IPS DF 4.7 (cell line): Measurements from ENCODE around the gene OR4A47.
"Not testable (repeated sequence)": the region's sequence is repeated elsewhere in the genome, so short reads cannot be mapped to it uniquely, and the experiment has no call there.

Experiments used
- DNase-seq: peaks from one replicate; pipeline ENCODE4 v3.0.0-alpha.2; 2013; ENCODE audit warnings: low spot score; ENCODE audit errors: extremely low read depth

OR4A47 gene, protein sequence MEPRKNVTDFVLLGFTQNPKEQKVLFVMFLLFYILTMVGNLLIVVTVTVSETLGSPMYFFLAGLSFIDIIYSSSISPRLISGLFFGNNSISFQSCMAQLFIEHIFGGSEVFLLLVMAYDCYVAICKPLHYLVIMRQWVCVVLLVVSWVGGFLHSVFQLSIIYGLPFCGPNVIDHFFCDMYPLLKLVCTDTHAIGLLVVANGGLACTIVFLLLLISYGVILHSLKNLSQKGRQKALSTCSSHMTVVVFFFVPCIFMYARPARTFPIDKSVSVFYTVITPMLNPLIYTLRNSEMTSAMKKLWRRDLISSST

DNA sequence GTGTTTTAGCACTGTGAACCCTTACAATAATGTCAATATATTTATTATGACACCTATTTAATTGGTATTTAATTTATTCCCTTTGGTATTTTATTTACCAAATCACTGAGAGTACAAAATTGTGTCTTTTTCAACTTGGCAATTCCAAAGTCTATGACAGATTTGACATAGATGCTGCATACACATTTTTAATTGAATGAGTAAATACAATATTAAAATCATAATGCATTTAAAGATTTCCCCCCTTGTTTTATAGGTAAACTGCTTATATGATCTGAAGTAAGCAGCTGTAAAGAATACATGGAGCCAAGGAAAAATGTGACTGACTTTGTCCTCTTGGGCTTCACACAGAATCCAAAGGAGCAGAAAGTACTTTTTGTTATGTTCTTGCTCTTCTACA lies at the start of gene OR4A47:
Gene OR4A47 (plus strand): TSS at position 301 of the 400 bp plus-strand sequence. CDS start 0 bp downstream, at position 301.
- not testable (repeated sequence) for DNase-seq

DNA sequence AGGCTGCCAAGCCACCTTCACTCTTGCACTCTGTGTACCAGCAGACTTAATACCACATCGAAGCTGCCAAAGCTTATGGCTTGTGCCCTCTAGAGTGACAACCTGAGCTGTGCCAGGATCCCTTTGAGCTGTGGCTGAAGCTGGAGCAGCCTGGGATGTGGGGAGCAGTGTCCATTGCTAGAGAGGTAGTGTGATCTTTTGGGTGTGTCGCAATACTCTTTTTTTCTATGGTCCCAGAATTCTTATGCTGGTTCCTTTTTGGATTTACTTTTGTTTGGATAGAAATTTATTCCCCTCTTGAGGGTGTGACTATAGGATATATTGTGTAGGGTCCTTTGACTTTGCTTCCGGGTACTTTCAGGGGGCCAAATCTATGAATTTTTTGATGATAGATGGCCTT lies 32.7 kb upstream of the OR4A47 start:
- DNase-seq, result not testable (repeated sequence)

DNA sequence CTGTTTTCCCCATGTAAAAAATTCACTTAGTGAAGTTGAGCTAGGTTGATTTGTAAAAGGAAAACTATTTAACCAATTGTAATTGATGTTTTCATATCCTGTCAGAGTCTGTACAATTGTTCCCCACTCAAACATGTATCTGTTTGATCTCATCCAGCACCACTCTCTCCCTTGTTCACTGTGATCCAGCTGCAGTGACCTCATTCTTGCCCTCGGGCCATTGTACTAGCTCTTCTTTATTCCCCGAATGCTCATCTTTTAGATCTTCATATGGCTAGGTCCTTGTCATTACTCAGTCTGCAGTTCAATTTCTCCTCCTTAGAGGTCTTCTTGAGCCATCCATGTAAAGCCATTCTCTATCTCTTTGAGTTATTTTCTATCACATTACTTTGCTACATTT lies 14.6 kb upstream of the OR4A47 start:
- DNase-seq, result not testable (repeated sequence)

DNA sequence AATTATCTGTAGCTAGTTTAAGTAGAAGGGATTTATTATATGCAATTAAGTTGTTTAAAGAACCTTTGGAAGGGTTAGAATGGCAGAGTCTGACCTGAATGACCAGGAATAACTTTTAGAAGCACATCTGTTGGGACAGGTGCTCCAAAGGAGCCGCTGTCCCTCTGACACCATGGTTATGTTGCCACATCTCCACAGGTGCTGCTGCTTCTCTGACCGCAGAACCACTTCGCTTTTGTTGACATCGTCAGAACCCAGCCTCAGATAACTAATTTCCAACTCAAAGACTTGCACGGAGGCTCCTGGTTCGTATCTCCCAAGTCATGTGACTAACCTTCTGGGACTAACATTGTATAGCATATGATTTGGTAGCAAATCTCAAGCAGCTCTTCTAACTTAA lies 13.9 kb upstream of the OR4A47 start:
- DNase-seq, result not testable (repeated sequence)

DNA sequence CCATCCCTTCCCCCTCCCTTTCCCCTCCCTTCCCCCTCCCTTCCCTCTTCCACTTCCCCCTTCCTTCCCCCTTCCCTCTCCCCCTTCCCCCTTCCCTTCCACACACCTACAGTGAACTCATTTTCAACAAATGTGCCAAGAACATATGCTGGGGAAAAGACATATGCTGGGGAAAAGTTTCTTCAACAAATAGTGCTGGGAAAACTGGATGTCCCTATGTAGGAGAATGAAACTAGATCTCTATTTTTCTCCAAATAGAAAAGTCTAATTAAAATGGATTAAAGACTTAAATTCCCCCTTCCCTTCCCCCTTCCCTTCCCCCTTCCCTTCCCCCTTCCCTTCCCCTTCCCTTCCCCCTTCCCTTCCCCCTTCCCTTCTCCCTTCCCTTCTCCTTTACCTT lies 17.6 kb downstream of the OR4A47 start:
- DNase-seq, result not testable (repeated sequence)

DNA sequence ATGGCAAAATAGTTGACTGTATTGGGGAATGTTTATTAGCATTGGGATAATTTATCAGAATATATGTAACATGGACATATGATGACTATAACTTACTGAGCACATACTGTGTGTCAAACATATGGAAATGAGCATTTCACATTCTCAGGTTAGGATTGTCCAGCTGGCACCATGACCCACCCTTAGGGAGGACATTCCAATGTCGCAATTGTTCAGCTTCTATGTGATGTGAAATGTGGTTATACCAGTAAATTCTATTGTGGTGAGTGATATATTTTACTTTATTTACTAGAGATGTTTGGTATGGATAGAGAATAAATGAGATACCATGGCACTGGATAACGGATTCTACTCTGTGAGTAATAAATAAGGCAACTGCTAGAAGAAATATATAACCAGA lies 50.4 kb downstream of the OR4A47 start:
- DNase-seq, result no peak
